T-helper 2 cell treated with Interferon-gamma antibody and Interleukin-4, amounts not matched to agents 100 ng/mL and 5 ng/mL, for 36 hours (primary cell): ENCODE data around the gene MAP4K2. TPM values are rescaled to one million over a fixed set of nuclear protein-coding genes. Genes with fewer than 3 reads are reported as not detected.

Source experiments
- intact Hi-C: fragments of 100-400 bp; cut with micrococcal nuclease; formaldehyde crosslinking; loops from one replicate; pipeline ENCODE4 v1.15.1; 2023
- total RNA-seq: library from RNA; stranded (reverse); gene quantifications from 2 replicates; pipeline ENCODE4 v1.2.3, GENCODE V29; 2022

MAP4K2 gene
- total RNA-seq, 1 donor from 2014 or later: 72.5 TPM

DNA sequence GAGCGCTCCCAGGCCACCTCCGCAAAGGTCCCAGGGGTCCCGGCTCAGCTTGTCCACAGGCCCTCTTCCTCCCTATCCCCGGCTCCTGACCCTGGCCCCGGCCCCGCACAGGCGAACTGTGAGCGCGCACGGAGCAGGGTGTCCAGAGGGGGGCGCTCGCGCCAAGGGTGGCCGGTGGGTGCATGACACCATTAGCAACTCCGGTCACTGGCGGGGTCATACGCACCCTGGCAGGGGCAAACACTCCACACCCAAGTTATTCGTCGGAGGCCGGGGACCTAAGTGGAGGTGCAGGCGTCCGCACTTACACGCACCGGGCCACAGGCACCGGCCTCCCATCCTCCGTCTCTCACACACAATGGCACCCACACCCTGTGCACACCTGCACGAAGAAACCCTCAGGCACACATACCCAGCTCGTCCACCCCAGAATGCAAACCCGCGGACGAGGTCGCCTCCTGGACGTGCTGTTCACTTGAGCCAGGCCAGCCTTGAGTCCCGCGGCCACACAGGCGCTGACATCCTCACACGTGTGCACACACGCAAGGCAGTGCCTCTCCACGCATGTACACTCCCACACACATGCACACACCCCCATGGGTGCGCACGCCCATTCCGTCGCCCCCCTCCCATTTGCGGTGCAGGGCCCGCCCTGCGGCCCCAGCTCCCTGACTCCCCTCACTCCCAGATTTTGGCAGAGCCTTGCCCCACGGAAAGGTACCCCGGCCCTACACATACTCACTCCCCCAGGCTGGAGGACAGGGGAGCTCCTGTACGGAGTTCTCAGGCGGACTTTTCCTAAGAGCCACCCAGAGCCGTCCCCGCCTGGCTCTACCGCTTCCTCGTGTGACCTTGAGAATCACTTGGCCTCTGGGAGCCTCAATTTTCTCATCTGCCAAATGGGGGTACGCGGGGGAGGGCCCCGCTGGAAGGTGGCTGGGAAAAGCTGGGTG is 59.1 kb downstream of the MAP4K2 start, which contains the start of gene RASGRP2:
Gene RASGRP2, minus strand, starts transcription at position 552 of the 953 bp plus-strand sequence. CDS start 1,276 bp downstream, outside the sequence.
- intact Hi-C loops: loop anchor here (1.0 to 10.0 kb wide), 6 partner anchors 23 to 499 kb away; partner anchors contain the start of genes CATSPERZ, EHD1, ESRRA and FKBP2

DNA sequence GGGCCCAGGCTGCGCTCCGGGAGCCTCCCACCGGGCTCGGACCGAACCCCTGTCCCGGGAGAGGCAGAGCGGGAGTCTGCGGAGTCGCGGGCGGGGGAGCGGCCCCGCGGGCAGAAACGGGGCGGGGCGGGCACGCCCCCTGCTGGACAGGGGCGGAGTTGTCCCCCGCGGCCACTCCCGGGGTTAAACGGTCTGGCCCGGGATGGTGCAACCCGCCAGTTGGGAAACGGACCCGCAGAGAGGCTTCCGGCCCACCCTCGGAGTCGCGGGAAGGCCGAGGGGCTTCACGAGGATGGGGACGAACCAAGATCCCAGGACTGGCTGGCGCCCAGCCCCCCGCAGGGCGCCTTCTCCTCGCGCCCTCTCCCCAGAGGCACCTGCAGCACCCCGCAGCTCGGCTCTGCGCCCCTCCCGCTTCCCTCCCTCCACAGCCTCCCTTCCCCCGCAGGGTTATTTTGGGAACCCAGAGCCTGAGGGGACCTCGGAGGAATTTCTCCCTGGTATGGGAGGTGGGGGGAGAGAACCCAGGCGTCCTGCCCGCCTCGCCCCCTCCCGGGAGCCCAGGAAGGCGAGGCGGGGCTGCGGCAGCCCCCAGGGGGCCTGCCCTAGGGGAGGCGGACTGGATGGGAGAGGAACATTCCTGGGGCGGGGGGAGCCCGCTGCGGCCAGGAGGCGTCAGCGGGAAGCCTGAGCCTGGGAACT is 60.0 kb downstream of the MAP4K2 start:
- intact Hi-C loops: loop anchor here (1.0 to 10.0 kb wide), 5 partner anchors 24 to 498 kb away; partner anchors contain the start of genes CATSPERZ, EHD1, ESRRA and FKBP2

DNA sequence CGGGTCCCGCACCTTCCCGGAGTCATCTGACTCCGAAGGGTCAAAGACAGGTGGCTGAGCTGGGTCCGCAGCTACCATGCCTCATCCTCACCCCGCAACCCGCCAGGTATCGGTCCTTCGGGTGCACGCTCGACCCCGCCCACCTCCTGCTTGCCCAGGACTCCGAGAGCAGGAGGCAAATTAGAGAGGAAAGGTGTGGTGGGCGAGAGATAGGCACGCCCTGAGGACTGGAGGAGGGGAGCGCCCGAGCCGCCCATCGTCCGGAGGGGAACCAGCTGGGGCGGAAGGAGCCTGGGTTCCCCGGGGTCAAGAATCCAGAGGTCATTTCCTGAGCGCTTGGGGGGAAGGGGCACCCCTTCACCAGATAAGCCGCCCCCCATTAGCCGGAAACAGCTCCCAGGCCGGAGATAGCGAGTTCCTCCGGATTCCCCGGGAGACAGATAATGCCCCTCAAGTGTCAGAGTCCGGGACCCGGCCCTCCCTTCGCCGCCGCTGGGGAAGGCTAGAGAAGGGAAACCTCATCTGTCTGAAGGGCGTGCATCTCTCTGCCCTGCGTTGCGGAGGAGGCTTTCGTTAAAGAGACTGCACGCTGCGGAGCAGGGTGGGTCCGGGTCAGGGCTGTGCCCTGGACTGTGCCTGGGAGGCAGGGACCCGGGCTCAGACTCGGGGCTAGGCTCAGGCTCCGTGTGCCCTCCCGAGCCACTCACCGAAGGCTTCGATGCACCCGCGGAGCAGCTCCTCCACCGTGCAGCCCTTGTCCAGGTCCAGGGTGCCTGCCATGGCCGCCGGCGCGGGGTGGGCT is 60.7 kb downstream of the MAP4K2 start:
- intact Hi-C loops: loop anchor here (2.0 to 10.0 kb wide), 4 partner anchors 69 to 497 kb away; partner anchors contain the start of genes CATSPERZ, EHD1, ESRRA and FKBP2

DNA sequence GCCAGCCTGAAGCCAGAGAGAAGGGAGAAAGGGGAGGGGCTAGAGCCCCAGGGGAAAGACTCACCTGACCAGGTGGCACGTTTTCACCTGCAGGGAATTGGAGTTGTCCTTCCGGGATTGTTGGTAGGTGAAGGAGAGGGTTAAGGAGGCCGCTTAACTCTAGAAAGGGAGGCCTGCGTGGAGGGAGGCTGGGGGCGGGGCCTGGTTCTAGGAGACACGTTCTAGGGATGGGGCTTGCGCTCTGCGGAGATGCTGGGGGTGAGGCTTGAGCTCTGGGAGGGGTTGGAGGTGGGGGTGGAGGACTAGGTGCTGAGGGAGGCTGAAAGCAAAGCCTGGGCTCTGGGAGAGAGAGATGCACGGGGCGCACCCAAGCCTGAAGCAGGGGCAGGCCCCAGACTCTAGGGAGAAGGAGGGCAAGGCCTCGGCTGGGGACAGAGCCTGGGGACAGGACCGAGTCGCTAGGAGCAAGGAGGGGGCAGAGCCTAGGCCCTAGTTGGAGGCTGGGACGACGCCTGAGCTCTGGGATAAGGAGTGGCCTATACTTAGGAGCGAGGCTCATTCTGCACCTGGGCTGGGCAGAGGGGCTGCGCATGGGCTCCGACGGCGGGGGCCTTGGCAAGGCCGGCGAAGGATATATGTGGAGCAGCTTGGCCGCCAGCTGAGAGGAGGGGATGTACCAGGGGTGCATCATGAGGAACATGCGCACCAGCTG is 61.5 kb downstream of the MAP4K2 start:
- intact Hi-C loops: loop anchor here (2.0 to 10.0 kb wide), 4 partner anchors 69 to 497 kb away; partner anchors contain the start of genes CATSPERZ, EHD1, ESRRA and FKBP2

DNA sequence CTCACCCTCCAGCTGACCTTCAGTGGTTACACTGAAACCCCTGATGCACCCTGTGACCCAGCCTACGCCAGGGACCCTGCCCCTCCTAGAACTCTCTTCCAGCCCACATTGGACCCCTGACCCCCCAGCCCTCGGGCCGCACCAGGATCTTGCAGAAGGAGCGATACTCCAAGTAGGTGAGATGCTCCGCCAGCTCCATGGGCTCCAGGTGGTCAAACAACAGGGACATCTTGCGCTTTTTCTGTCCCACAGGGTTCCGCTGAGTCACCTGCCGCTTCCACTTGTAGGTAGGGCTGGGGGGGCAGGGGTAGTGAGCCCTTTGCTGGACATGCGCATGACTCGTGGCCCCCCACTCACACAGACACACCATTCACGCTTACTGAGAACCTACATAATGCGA is 63.1 kb downstream of the MAP4K2 start:
- intact Hi-C loops: loop anchor here (10.0 kb wide), 3 partner anchors 135 to 495 kb away; partner anchors contain the start of genes CATSPERZ, EHD1, ESRRA and FKBP2

DNA sequence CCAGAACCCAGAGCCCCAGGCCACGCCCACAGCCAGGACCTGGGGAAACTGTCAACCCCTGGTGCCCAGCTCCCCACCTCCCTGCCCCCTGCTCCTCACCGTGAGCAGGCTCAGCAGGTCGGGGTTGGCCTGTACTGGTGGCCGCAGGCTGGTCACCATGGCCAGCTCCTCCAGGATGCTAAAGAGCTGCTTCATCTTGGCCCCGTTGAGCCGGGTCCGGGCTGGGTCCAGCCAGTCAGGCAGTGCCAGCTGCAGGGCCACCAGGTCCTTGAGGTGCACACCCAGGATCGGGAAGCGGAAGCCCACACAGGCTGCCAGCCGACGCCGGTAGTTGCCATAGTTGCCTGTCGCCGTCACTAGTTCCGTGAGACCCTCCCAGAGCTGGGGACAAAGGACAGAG is 66.4 kb downstream of the MAP4K2 start:
- intact Hi-C loops: no loop called here

DNA sequence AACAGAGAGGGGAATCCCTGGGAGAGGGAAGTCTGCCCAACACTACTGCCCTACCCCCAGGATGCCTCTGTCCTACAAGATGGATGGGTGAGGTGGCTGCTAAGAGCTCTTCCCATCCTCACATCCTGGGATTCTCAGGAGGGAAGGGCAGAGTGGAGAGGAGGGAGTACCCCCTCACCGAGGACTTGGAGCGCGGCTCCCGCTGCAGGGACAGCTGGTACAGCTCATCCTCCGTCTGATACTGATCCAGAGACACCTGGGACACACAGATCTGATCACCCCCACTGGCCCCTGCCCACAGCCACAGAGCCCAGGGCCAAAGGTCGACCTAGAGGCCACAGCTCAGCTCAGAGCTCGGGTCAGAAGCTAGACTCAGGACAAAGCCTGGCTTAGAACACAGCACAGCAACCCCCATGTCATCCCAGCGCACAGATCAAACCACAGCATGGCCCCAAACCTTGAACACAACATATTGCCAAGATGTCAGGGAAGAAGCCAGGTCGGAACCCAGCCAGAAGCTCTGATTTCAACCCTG is 67.2 kb downstream of the MAP4K2 start:
- intact Hi-C loops: no loop called here

Other genes starting within 250 kb of the MAP4K2 start
- gene SLC22A11, start 247.3 kb downstream of the MAP4K2 start, total RNA-seq: not detected in 2 replicates
- gene SLC22A12, start 212.0 kb downstream of the MAP4K2 start, total RNA-seq: not detected in 2 replicates
- 0.05 and 0.09 TPM in 2 replicates for gene NRXN2, start 80.0 kb downstream of the MAP4K2 start, total RNA-seq
- gene RASGRP2, start 59.1 kb downstream of the MAP4K2 start, total RNA-seq: 276 and 280 TPM in 2 replicates
- gene PYGM, start 43.2 kb downstream of the MAP4K2 start, total RNA-seq: 4.0 and 4.3 TPM in 2 replicates
- gene SF1, start 24.7 kb downstream of the MAP4K2 start, total RNA-seq: 492 and 527 TPM in 2 replicates
- 31.5 and 33.1 TPM in 2 replicates for gene MEN1, start 7.3 kb upstream of the MAP4K2 start, total RNA-seq
- 0.50 and 0.82 TPM in 2 replicates for gene CDC42BPG, start 41.4 kb upstream of the MAP4K2 start, total RNA-seq
- gene EHD1, start 75.4 kb upstream of the MAP4K2 start, total RNA-seq: 106 TPM in 2 replicates
- 19.6 and 20.9 TPM in 2 replicates for gene ATG2A, start 114.0 kb upstream of the MAP4K2 start, total RNA-seq
- 7.5 and 8.9 TPM in 2 replicates for gene PPP2R5B, start 121.5 kb upstream of the MAP4K2 start, total RNA-seq
- gene GPHA2, start 132.7 kb upstream of the MAP4K2 start, total RNA-seq: not detected in 2 replicates
- gene MAJIN, start 168.9 kb upstream of the MAP4K2 start, total RNA-seq: not detected in 2 replicates
- not detected in 2 replicates for gene BATF2, start 193.8 kb upstream of the MAP4K2 start, total RNA-seq
- gene ARL2, start 210.9 kb upstream of the MAP4K2 start, total RNA-seq: 60.1 and 65.7 TPM in 2 replicates
- 27.7 and 27.8 TPM in 2 replicates for gene SNX15, start 224.2 kb upstream of the MAP4K2 start, total RNA-seq
- 23.0 and 24.0 TPM in 2 replicates for gene SAC3D1, start 238.0 kb upstream of the MAP4K2 start, total RNA-seq